ENCODE measurements around the gene FGF22. TPM values are rescaled to one million over a fixed set of nuclear protein-coding genes. Genes with fewer than 3 reads are reported as not detected.

The FGF22 gene
- total and polyA plus RNA-seq, 10 of the 15 experiments (the other 5 are each of a cell fraction or from before 2014, with no cell fraction given) = 0.05 TPM; not detected in 9

- no peak for FAIRE-seq
- intact Hi-C loops (cut with micrococcal nuclease; ENCODE audit: unreplicated experiment) = no loop called here
Observed at GRCh38 chr19:641702-642101, 2.0 kb downstream of the FGF22 start.

More at GRCh38 chr19:641702-642101, 2.0 kb downstream of the FGF22 start:
- WGBS (ENCODE audit: insufficient coverage, insufficient replicate concordance, low lambda C conversion rate, missing lambda C conversion rate) = 46% methylated on average over 13 of the region's 17 CpGs
- ChIA-PET SMC1A (ENCODE audit: uncharacterized antibody, unreplicated experiment) (no interaction called here), POLR2A (no interaction called here), RAD21 (ENCODE audit: unreplicated experiment) (no interaction called here), CTCF (no interaction called here)
- no TSS peak for BruUV-seq (replicated peaks)
- DNase-seq (ENCODE audit: low read depth, low spot score) (no peak), ATAC-seq (no peak)
- H3K9me3 ChIP-seq (replicated peaks; ENCODE audit: control insufficient read depth, insufficient read depth, low read length) = no peaks in the 10 kb centered on the region
- no peaks in the 10 kb centered on the region for H3K79me2 ChIP-seq (ENCODE audit: control insufficient read depth, insufficient read depth, low read length)
- no peaks in the 10 kb centered on the region for H3K27me3 ChIP-seq (replicated peaks in 1 of 2; ENCODE audit: control insufficient read depth in 2 of 2, insufficient read depth in 2 of 2, low read length in 1 of 2)
- H3K4me3 ChIP-seq = no peak overlapping the region
- H3K36me3 ChIP-seq (ENCODE audit: control insufficient read depth in 2 of 2, insufficient read depth in 2 of 2, low read length in 1 of 2) = peaks cover 0 to 12% of the 10 kb centered on the region in 2 experiments; a peak in 2 of 4 replicates
- no peaks in the 10 kb centered on the region for H4K20me1 ChIP-seq (ENCODE audit: control insufficient read depth, insufficient read depth)
- H3K9ac ChIP-seq (ENCODE audit: control insufficient read depth, insufficient read depth, low read length) = no peak overlapping the region
- H3K27ac ChIP-seq (ENCODE audit: control insufficient read depth, insufficient read depth) = no peak overlapping the region
- H3K4me2 ChIP-seq (ENCODE audit: control insufficient read depth, insufficient read depth) = no peak overlapping the region
- peaks cover 23% of the 10 kb centered on the region for H3K4me1 ChIP-seq (ENCODE audit: control insufficient read depth, insufficient read depth, low read length)
- no peak for TF ChIP-seq SRF (IDR thresholded peaks at IDR 0.05; ENCODE audit: low read depth in 2 of 2, low read length in 2 of 2)
- no peak for TF ChIP-seq WRNIP1 (IDR thresholded peaks at IDR 0.05; ENCODE audit: borderline replicate concordance, low read depth, low read length)
- TF ChIP-seq SMAD1 (IDR thresholded peaks at IDR 0.05; ENCODE audit: low read depth, partially characterized antibody) = no peak
- TF ChIP-seq EED (IDR thresholded peaks at IDR 0.05; ENCODE audit: low read depth) = no peak
- TF ChIP-seq ATF2 (IDR thresholded peaks at IDR 0.05; ENCODE audit: low read length) = no peak
- no peak for TF ChIP-seq ZZZ3 (IDR thresholded peaks at IDR 0.05; ENCODE audit: control insufficient read depth, insufficient read length, low read depth)
- TF ChIP-seq TCF3 (IDR thresholded peaks at IDR 0.05; ENCODE audit: borderline replicate concordance, insufficient read depth, low read depth, low read length) = no peak
- TF ChIP-seq SP1 (IDR thresholded peaks at IDR 0.05; ENCODE audit: low read depth, low read length) = no peak
- no peak for TF ChIP-seq GABPA (IDR thresholded peaks at IDR 0.05; ENCODE audit: low read depth)
- no peak for TF ChIP-seq ATF7 (IDR thresholded peaks at IDR 0.05; ENCODE audit: low read depth)
- no peak for TF ChIP-seq BCL11A (IDR thresholded peaks at IDR 0.05; ENCODE audit: low read depth, low read length)
- no peak for TF ChIP-seq EP300 (IDR thresholded peaks at IDR 0.05; ENCODE audit: borderline replicate concordance in 1 of 2, control insufficient read depth in 1 of 2, low read depth in 2 of 2, low read length in 2 of 2)
- no peak for TF ChIP-seq KDM1A (IDR thresholded peaks at IDR 0.05; ENCODE audit: borderline replicate concordance)
- TF ChIP-seq BHLHE40 (IDR thresholded peaks at IDR 0.05; ENCODE audit: borderline replicate concordance in 1 of 2, low read depth in 2 of 2, low read length in 1 of 2) = no peak
- TF ChIP-seq NR2F1 (conservative IDR thresholded peaks at IDR 0.05) = no peak
- TF ChIP-seq KAT2A (conservative IDR thresholded peaks at IDR 0.05; ENCODE audit: control insufficient read depth, low read depth, low read length) = no peak
- no peak for TF ChIP-seq IKZF1 (conservative IDR thresholded peaks at IDR 0.05)
- TF ChIP-seq CREM (IDR thresholded peaks at IDR 0.05; ENCODE audit: low read depth) = no peak
- TF ChIP-seq JUND (IDR thresholded peaks at IDR 0.05; ENCODE audit: low read depth, low read length) = no peak
- H2AFZ ChIP-seq (ENCODE audit: control insufficient read depth, low read depth, low read length) = no peak overlapping the region
- in situ Hi-C loops (cut with MboI) = no loop called here

Data from GM12878 (cell line).